ENCODE measurements around the gene GNG11.
"Not testable (repeated sequence)": the region's sequence is repeated elsewhere in the genome, so short reads cannot be mapped to it uniquely, and the experiment has no call there.

GNG11 gene

GRCh38 chr7:93911661-93912060 lies 9.9 kb upstream of the GNG11 start:
- not testable (repeated sequence) for DNase-seq

DNA sequence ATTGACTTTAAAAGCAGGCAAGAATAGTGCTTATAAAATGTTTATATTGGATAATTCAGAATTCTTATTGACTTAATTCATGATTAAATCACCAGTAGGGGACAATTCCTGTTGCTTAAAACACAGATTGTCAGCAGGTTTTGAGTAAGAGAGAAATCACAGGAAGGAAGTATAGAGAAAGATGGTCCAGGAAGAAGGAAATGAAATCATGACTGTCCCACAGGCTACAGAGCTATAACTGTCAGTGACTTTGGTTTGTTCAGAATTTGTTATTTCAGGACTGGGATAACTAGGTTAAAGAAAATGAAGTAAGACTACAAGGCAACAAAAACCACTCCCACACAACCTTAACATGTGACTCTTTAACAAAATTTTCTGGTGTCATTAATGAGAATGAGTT lies 8.3 kb upstream of the GNG11 start:
- no peak for DNase-seq

GRCh38 chr7:93914581-93915066 lies 6.9 kb upstream of the GNG11 start:
- DNase-seq, result no peak

- not testable (repeated sequence) for DNase-seq
Observed at GRCh38 chr7:93915206-93915842, 6.2 kb upstream of the GNG11 start.

DNA sequence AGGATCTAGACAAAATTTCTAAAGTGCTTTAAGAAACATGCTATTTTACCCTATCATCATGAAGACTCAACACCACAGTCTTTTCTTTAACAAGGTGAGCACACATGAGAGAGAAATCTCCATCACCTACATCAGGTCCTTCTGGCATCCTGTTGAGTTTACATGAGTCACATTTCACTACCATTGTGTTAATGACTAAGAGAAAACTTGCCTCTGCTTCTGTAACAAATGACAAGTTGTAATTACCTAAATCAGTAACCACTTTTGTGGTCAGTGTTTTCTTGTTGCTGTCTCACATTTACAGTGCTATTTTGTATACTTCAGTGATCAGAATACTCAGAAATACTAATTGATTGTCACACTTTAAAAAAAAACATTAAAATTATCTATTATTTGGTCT lies 5.6 kb upstream of the GNG11 start:
- DNase-seq, result not testable (repeated sequence)

DNA sequence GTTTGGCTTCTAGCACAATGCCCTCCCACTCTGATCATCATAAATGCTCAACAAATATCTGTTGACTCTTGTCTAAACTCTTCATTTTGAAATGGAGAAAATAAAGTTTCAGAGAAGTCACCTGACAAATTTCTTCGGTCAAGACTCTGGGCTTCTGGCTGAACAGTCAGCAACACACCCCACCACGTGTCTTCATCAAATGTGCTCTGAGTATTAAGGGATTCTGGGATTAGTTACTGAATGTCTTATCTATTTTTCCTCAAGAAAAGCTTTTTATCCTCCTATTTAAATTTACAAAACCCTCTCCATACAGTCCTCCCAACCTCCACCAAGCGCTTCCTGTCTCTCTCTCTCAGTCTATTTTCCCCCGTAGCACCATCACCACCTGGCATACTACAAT lies 5.2 kb upstream of the GNG11 start:
- not testable (repeated sequence) for DNase-seq

- DNase-seq, result no peak
Observed at GRCh38 chr7:93920496-93921182, 896 bp upstream of the GNG11 start.

DNA sequence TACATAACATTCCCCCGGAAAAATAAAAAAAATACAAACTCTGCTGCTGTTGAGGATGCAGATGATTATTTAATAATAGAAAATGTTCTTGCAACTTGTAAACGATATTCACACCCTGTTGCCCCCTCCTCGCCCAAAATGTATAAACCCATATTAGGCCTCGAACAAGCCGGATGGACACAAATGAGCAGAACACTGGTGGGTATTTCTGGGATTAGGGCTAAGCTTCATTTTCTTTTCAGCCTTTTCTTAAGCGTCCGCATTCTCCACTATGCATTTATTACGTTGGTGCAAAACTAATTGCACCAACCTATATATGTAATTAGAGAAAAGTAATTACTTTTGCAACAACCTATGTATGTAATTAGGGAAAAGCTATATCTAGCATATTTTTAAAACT lies 349 bp upstream of the GNG11 start:
- DNase-seq, result no peak

- DNase-seq, result no peak
Observed at GRCh38 chr7:93923296-93923695, 1.8 kb downstream of the GNG11 start.

- no peak for DNase-seq
Observed at GRCh38 chr7:93923942-93924341, 2.4 kb downstream of the GNG11 start.

GRCh38 chr7:93926800-93927199 lies 5.3 kb downstream of the GNG11 start:
- no peak for DNase-seq

DNA sequence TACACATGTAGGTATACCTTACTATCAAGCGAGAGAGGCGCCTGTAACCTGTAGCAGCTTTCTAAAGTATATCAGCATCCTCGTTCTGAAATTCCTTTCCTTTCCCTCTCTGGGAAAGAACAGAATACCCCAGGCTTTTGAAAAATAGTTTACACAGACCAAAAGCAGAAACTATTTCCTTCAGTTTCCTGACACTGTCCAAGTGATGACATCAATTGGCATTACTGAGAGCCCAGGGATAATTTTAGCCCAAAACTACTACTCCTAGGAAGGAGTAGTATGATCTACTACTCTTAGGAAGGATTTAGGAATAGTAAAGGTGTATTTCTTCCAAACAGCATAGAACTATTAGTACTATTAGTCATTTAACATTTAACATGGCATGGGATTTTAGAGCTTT lies 6.0 kb downstream of the GNG11 start:
- DNase-seq, result no peak

DNA sequence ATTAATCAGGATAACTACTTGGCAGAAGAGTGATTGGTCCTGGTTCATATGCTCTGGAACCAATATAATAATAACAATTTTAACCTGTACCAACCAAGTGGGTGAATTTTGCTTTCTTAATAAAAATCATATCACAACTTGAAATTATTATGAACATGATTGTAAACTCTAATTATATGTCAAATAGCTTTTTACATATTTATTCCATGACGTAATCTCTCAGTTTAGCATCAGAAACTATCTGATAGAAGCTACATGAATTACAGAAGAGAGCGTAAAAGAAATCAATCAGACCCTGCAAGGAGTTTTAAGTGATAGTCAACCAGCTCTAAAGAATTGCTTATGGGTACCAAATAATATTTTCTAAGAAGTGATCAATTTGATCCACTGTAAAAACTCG lies 10.1 kb downstream of the GNG11 start:
- DNase-seq, result no peak

- DNase-seq, result no peak
Observed at GRCh38 chr7:93933156-93933555, 11.6 kb downstream of the GNG11 start.

- DNase-seq, result no peak
Observed at GRCh38 chr7:93935102-93935501, 13.6 kb downstream of the GNG11 start.

- DNase-seq, result no peak
Observed at GRCh38 chr7:93937818-93938217, 16.3 kb downstream of the GNG11 start.

GRCh38 chr7:93938293-93938692 lies 16.8 kb downstream of the GNG11 start:
- no peak for DNase-seq

GRCh38 chr7:93941945-93942344 lies 20.4 kb downstream of the GNG11 start:
- no peak for DNase-seq

DNA sequence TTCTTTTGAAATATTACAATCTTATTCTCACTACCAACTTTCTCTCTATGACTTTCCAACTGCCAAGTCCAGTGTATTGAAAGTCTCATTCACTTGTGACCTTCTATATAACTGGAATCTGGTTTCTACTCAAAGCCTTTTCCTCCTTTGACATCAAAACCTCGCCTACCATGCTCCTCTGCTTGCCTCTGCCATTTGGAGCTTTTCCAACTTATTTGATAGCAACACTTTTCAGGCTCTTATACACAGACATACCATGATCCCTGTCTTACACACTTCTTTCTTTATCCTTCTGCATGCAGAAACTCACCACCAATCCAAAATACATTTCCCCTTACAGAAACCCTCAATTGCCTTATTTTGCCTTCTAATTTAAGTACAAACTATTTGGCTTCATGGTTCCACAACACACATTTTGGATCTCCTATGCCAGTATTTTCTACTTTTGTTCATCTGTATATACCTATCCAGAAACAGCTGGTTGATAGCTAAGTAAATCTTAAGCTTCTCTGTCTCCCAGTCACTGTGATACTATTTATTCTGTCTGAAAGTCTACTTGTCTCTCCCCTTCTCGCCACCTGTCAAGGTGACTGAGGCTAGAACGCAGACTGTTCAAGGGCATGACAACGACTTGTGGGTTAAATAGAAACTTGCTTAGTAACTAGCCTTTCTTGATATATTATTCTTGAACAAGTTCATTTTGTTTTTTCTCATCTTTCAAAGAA lies 22.4 kb downstream of the GNG11 start:
- no peak for DNase-seq

DNA sequence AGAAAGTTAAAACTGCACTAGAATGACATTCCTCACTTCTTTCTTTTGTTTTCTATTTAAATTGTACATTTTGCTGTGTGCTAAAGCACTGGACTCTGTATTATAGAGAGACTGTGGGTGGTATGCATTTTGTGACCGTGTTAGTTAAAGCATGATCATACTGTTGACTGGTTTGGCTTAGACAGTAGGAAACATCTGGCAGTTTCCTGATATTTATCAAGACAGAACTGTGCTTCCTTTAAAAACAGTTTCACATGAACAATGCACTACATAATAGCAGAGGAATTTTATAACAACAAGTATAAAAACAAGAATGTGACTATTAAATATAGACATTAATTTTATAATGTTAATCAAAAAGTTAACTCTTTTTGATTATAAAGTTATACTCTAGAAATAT lies 23.1 kb downstream of the GNG11 start:
- DNase-seq, result no peak

DNA sequence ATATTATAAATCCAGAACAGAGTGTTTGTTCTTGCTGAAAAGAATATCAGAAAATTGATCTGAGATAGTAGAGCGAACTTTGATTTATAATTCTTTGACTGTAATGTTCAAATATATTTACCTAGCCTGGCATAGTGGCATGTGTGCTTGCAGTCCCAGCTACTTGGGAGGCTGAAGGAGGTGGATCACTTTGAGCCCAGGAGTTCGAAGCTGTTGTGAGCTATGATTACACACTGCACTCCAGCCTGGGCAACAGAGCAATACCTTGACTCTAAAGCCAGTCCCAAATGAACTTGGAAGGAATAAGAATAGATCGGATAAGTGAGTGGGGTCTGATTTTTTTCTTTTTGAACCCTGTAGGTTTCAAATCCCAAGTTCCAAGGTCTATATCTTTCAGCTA lies 23.5 kb downstream of the GNG11 start:
- no peak for DNase-seq

GRCh38 chr7:93945756-93946535 lies 24.4 kb downstream of the GNG11 start:
- DNase-seq, result no peak

- no peak for DNase-seq
Observed at GRCh38 chr7:93948106-93948505, 26.6 kb downstream of the GNG11 start.

Measured in NCI-H774 (cell line).